A673 (cell line): Measurements from ENCODE around the gene DPF3. TPM values are rescaled to one million over a fixed set of nuclear protein-coding genes. Genes with fewer than 3 reads are reported as not detected.

Source experiments
- BruUV-seq: library from RNA; stranded (reverse); fragments of 400-500 nt; replicated peaks from 2 replicates; lab custom pipeline; 2021; lab: Mats Ljungman, UMichigan
- CTCF ChIA-PET: fragments of 300-600 bp; sonication (Branson Sonifier 250); formaldehyde crosslinking; loops from one replicate; lab custom pipeline; 2022; ENCODE audit warnings: antibody characterized with exemption; lab: Charles Lee
- POLR2A ChIA-PET: fragments of 300-600 bp; sonication (Branson Sonifier 250); formaldehyde crosslinking; loops from one replicate; lab custom pipeline; 2022; ENCODE audit warnings: antibody characterized with exemption; ENCODE audit not compliant: low non-redundant PET; lab: Charles Lee
- DNase-seq: peaks from one replicate; pipeline ENCODE4 v3.0.0-alpha.2; 2015; ENCODE audit warnings: low spot score
- H3K27ac ChIP-seq: fragments of 200-600 bp; sonication (generic); 2 replicates; pipeline ENCODE4 v1.5.1; 2016; ENCODE audit warnings: mixed run types, low read depth, mild to moderate bottlenecking, mixed read lengths, antibody characterized with exemption, low read length; ENCODE audit not compliant: poor library complexity, severe bottlenecking
- H3K27me3 ChIP-seq: fragments of 200-600 bp; sonication (generic); replicated peaks from 2 replicates; pipeline ENCODE4 v1.6.1; 2017; ENCODE audit warnings: mixed run types, low read depth, mild to moderate bottlenecking, mixed read lengths, antibody characterized with exemption, low read length; ENCODE audit not compliant: insufficient read depth, poor library complexity
- H3K36me3 ChIP-seq: fragments of 200-600 bp; sonication (generic); 2 replicates; pipeline ENCODE4 v1.6.1; 2016; ENCODE audit warnings: mixed run types, mild to moderate bottlenecking, mixed read lengths, antibody characterized with exemption, low read length; ENCODE audit not compliant: insufficient read depth, poor library complexity, severe bottlenecking
- H3K4me1 ChIP-seq: fragments of 200-600 bp; sonication (generic); 2 replicates; pipeline ENCODE4 v1.6.1; 2017; ENCODE audit warnings: mixed run types, mild to moderate bottlenecking, mixed read lengths, antibody characterized with exemption, low read length; ENCODE audit not compliant: insufficient read depth, poor library complexity, severe bottlenecking
- H3K4me3 ChIP-seq: fragments of 200-600 bp; sonication (generic); 2 replicates; pipeline ENCODE4 v1.5.1; 2016; ENCODE audit warnings: low read depth, mixed run types, mild to moderate bottlenecking, mixed read lengths, low read length; ENCODE audit not compliant: poor library complexity, severe bottlenecking
- H3K9me3 ChIP-seq: fragments of 200-600 bp; sonication (generic); 2 replicates; pipeline ENCODE4 v1.6.1; 2016; ENCODE audit warnings: mixed run types, low read depth, mild to moderate bottlenecking, mixed read lengths, antibody characterized with exemption, low read length; ENCODE audit not compliant: poor library complexity, severe bottlenecking
- EZH2 ChIP-seq: fragments of 200-600 bp; sonication (generic); IDR thresholded peaks from 2 replicates; pipeline ENCODE4 v1.6.1; 2017; ENCODE audit warnings: borderline replicate concordance, low read depth, mild to moderate bottlenecking, mixed read lengths, antibody characterized with exemption, low read length; ENCODE audit not compliant: poor library complexity, severe bottlenecking
- intact Hi-C: fragments of 100-400 bp; cut with micrococcal nuclease; formaldehyde crosslinking; loops from one replicate; pipeline ENCODE4 v1.10.0; 2022; ENCODE audit not compliant: unreplicated experiment
- total RNA-seq: library from RNA; stranded (reverse); gene quantifications from 2 replicates; pipeline ENCODE4 v1.2.3, GENCODE V29; 2021
- TF ChIP-seq, protein P1 (sequence below): fragments of 300-800, 200-600 bp; sonication (generic); conservative IDR thresholded peaks from 2 replicates; pipeline ENCODE4 v1.5.1; 2017; ENCODE audit warnings: low read depth, mild to moderate bottlenecking, antibody characterized with exemption, low read length, moderate library complexity, mixed read lengths

The DPF3 gene
- total RNA-seq, 1 experiment from 2014 or later = 15.7 TPM

DNA sequence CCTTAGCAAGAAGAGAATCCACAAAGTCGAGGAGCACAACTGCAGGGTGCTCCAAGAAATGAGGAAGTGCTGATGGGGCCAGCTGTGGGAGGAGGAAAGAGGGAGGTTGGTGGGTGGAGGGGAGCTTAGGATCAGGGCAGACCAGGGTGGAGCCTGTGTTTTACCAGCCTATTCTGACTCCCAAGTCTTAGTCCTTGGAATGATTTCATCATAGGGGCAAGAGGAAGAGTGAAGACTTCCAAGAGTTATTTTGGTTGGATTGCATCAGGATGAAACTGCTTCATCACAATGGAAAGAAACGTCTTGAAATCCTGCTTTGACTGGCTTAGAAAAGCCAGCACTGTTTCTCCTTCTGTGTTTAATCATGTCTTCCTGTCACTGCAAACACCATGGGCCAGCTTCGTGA, 194.0 kb downstream of the DPF3 start:
- peak overlapping the region; percentile 49 for H3K27ac ChIP-seq
- ChIA-PET POLR2A (no interaction called here), CTCF (no interaction called here)
- no TSS peak for BruUV-seq
- H3K4me3 ChIP-seq = no peak overlapping the region
- TF ChIP-seq, protein P1, sequence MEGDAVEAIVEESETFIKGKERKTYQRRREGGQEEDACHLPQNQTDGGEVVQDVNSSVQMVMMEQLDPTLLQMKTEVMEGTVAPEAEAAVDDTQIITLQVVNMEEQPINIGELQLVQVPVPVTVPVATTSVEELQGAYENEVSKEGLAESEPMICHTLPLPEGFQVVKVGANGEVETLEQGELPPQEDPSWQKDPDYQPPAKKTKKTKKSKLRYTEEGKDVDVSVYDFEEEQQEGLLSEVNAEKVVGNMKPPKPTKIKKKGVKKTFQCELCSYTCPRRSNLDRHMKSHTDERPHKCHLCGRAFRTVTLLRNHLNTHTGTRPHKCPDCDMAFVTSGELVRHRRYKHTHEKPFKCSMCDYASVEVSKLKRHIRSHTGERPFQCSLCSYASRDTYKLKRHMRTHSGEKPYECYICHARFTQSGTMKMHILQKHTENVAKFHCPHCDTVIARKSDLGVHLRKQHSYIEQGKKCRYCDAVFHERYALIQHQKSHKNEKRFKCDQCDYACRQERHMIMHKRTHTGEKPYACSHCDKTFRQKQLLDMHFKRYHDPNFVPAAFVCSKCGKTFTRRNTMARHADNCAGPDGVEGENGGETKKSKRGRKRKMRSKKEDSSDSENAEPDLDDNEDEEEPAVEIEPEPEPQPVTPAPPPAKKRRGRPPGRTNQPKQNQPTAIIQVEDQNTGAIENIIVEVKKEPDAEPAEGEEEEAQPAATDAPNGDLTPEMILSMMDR = no peak
- peaks cover 11% of the 10 kb centered on the region for H3K4me1 ChIP-seq
- no peaks in the 10 kb centered on the region for H3K27me3 ChIP-seq
- intact Hi-C loops = no loop called here
- no peaks in the 10 kb centered on the region for H3K9me3 ChIP-seq
- peak; percentile 10 for DNase-seq
- no peaks in the 10 kb centered on the region for H3K36me3 ChIP-seq

DNA sequence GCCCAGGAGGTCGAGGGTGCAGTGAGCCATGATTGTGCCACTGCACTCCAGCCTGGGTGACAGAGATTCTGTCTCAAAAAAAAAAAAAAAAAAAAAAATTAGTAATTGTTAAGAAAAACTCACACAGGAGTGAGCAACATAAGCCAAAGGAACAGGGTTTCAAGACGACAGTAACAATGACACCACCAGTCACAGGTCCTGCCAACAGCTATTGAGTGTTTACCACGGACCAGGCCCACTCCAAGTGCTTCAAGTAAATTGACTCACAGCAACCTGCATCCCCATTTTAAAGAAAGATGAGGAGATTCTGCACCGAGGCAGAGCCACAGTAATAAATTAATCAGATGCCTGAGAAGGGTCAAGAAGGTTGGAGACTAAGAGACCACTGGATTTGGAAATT, 194.5 kb downstream of the DPF3 start:
- Histone ChIP-seq H3K4me3 (no peak overlapping the region), H3K36me3 (no peaks in the 10 kb centered on the region), H3K4me1 (peaks cover 11% of the 10 kb centered on the region), H3K9me3 (no peaks in the 10 kb centered on the region), H3K27ac (no peak overlapping the region), H3K27me3 (no peaks in the 10 kb centered on the region)
- ChIA-PET POLR2A (no interaction called here), CTCF (no interaction called here)
- intact Hi-C loops = no loop called here
- no TSS peak for BruUV-seq
- TF ChIP-seq, protein P1 = no peak
- TF ChIP-seq EZH2 = no peak
- DNase-seq = no peak

DNA sequence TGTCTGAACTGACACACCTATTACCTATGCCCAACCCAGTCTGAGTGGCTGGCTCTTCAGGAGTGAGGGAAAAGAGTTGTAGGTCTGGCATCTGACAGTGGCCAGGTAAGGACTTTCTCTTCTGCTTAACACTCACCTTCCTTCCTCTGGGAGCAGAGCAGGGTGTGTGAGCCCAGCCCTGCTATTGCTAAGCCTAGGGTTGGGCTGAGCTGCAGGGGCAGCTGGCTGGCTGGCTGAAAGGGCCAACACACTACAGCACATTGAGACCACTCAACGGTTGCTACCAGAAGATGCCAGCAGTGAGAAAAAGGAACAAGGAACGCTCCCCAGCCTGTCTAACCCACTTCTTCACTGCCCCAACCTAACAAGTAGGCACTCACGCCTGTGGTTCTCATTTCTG, 201.2 kb downstream of the DPF3 start:
- no TSS peak for BruUV-seq
- TF ChIP-seq, protein P1 = no peak
- TF ChIP-seq EZH2 = no peak
- H3K27me3 ChIP-seq = no peaks in the 10 kb centered on the region
- POLR2A ChIA-PET = no interaction called here
- no peaks in the 10 kb centered on the region for H3K4me1 ChIP-seq
- intact Hi-C loops = no loop called here
- no peak for DNase-seq
- no peaks in the 10 kb centered on the region for H3K9me3 ChIP-seq
- no peak overlapping the region for H3K27ac ChIP-seq
- CTCF ChIA-PET = no interaction called here
- H3K36me3 ChIP-seq = no peaks in the 10 kb centered on the region
- H3K4me3 ChIP-seq = no peak overlapping the region
